Measurements from ENCODE around the gene MYO3B. TPM values are rescaled to one million over a fixed set of nuclear protein-coding genes. Genes with fewer than 3 reads are reported as not detected.

MYO3B gene
- total and polyA plus RNA-seq, 2 donors (not counting 1 experiment from before 2014, with no cell fraction given) = not detected

- peaks cover 16% of the 10 kb centered on the region for H3K27me3 Mint-ChIP-seq
- no peak overlapping the region for H3K9ac ChIP-seq (ENCODE audit: low read length)
- no peaks in the 10 kb centered on the region for H3K9me3 Mint-ChIP-seq (ENCODE audit: insufficient read depth)
- ATAC-seq (ENCODE audit: low read depth) (no peak), DNase-seq (no peak)
- no peak overlapping the region for H3K27ac Mint-ChIP-seq
- TF ChIP-seq EZH2 (IDR thresholded peaks at IDR 0.05; ENCODE audit: borderline replicate concordance, insufficient read depth, low read depth, low read length, poor library complexity, severe bottlenecking) = no peak
- TF ChIP-seq CTCF (IDR thresholded peaks at IDR 0.05) = no peak
- no peaks in the 10 kb centered on the region for H3K9me3 ChIP-seq (ENCODE audit: control extremely low read depth in 1 of 3, control insufficient read depth in 2 of 3, insufficient read depth in 1 of 3, low read length in 2 of 3)
- ChIA-PET CTCF (interaction anchor here (1.4 kb wide), 1 partner anchor 476 kb away, joined by 3 read pairs; no protein-coding TSS in a partner anchor), POLR2A (no interaction called here)
- H4K20me1 ChIP-seq (ENCODE audit: control insufficient read depth, insufficient read depth, low read length, poor library complexity, severe bottlenecking) = no peaks in the 10 kb centered on the region
- no peaks in the 10 kb centered on the region for H3K4me1 Mint-ChIP-seq
- H3K4me3 Mint-ChIP-seq = no peak overlapping the region
- H3K4me3 ChIP-seq (ENCODE audit: control extremely low read depth in 1 of 5, extremely low read depth in 1 of 5, insufficient read depth in 1 of 5, low read depth in 2 of 5, low read length in 4 of 5) = no peak overlapping the region
- no peak overlapping the region for H3K27ac ChIP-seq (ENCODE audit: low read length in 2 of 2)
- H3K27me3 ChIP-seq (replicated peaks in 1 of 4; ENCODE audit: control extremely low read depth in 1 of 4, control insufficient read depth in 3 of 4, insufficient read depth in 4 of 4, low read length in 3 of 4) = peaks cover 0 to 9% (median 2%) of the 10 kb centered on the region in 4 experiments
- no peak overlapping the region for H3K4me2 ChIP-seq (replicated peaks; ENCODE audit: low read depth, low read length, poor library complexity, severe bottlenecking)
- H3K36me3 ChIP-seq (replicated peaks in 1 of 2; ENCODE audit: control extremely low read depth in 1 of 2, control insufficient read depth in 1 of 2, extremely low read depth in 1 of 2, insufficient read depth in 2 of 2, low read length in 1 of 2) = no peaks in the 10 kb centered on the region
- H3K4me1 ChIP-seq (ENCODE audit: control insufficient read depth in 2 of 2, insufficient read depth in 2 of 2, low read length in 2 of 2) = no peaks in the 10 kb centered on the region
- H2AFZ ChIP-seq (ENCODE audit: insufficient read depth, low read depth, low read length, poor library complexity, severe bottlenecking) = no peak overlapping the region
- no peaks in the 10 kb centered on the region for H3K79me2 ChIP-seq (ENCODE audit: control insufficient read depth, insufficient read depth, low read length)
- intact Hi-C loops (cut with micrococcal nuclease) = no loop called here
- WGBS (ENCODE audit: insufficient coverage) = no CpG with 5 or more reads among the region's 2 CpGs
Observed at GRCh38 chr2:170336408-170336807, 158.5 kb downstream of the MYO3B start.

GRCh38 chr2:170336916-170337315, 159.0 kb downstream of the MYO3B start:
- Histone ChIP-seq H4K20me1 (ENCODE audit: control insufficient read depth, insufficient read depth, low read length, poor library complexity, severe bottlenecking) (no peaks in the 10 kb centered on the region), H3K9me3 (ENCODE audit: control extremely low read depth in 1 of 3, control insufficient read depth in 2 of 3, insufficient read depth in 1 of 3, low read length in 2 of 3) (no peaks in the 10 kb centered on the region), H3K79me2 (ENCODE audit: control insufficient read depth, insufficient read depth, low read length) (no peaks in the 10 kb centered on the region), H2AFZ (ENCODE audit: insufficient read depth, low read depth, low read length, poor library complexity, severe bottlenecking) (no peak overlapping the region), H3K36me3 (replicated peaks in 1 of 2; ENCODE audit: control extremely low read depth in 1 of 2, control insufficient read depth in 1 of 2, extremely low read depth in 1 of 2, insufficient read depth in 2 of 2, low read length in 1 of 2) (no peaks in the 10 kb centered on the region), H3K27ac (ENCODE audit: low read length in 2 of 2) (no peak overlapping the region), H3K27me3 (replicated peaks in 1 of 4; ENCODE audit: control extremely low read depth in 1 of 4, control insufficient read depth in 3 of 4, insufficient read depth in 4 of 4, low read length in 3 of 4) (peaks cover 0 to 6% (median 2%) of the 10 kb centered on the region in 4 experiments), H3K4me1 (ENCODE audit: control insufficient read depth in 2 of 2, insufficient read depth in 2 of 2, low read length in 2 of 2) (no peaks in the 10 kb centered on the region), H3K9ac (ENCODE audit: low read length) (no peak overlapping the region), H3K4me3 (ENCODE audit: control extremely low read depth in 1 of 5, extremely low read depth in 1 of 5, insufficient read depth in 1 of 5, low read depth in 2 of 5, low read length in 4 of 5) (no peak overlapping the region), H3K4me2 (replicated peaks; ENCODE audit: low read depth, low read length, poor library complexity, severe bottlenecking) (no peak overlapping the region)
- Mint-ChIP-seq H3K9me3 (ENCODE audit: insufficient read depth) (no peaks in the 10 kb centered on the region), H3K4me3 (no peak overlapping the region), H3K27me3 (peaks cover 11% of the 10 kb centered on the region), H3K4me1 (no peaks in the 10 kb centered on the region), H3K27ac (no peak overlapping the region)
- POLR2A ChIA-PET = no interaction called here
- TF ChIP-seq EZH2 (IDR thresholded peaks at IDR 0.05; ENCODE audit: borderline replicate concordance, insufficient read depth, low read depth, low read length, poor library complexity, severe bottlenecking) = no peak
- no peak for TF ChIP-seq CTCF (IDR thresholded peaks at IDR 0.05)
- 79% methylated on average over 2 of the region's 2 CpGs for WGBS (ENCODE audit: insufficient coverage)
- DNase-seq (no peak), ATAC-seq (ENCODE audit: low read depth) (no peak)
- CTCF ChIA-PET = no interaction called here
- intact Hi-C loops (cut with micrococcal nuclease) = no loop called here

Data from B cell (primary cell).